ENCODE data around the gene E2F6. TPM values are rescaled to one million over a fixed set of nuclear protein-coding genes. Genes with fewer than 3 reads are reported as not detected.

The E2F6 gene
- total RNA-seq, 1 experiment from 2014 or later, result 21.8 TPM

- WGBS (ENCODE audit: extremely low coverage, insufficient read length, low lambda C conversion rate), result no CpG with 5 or more reads among the region's 12 CpGs
Measured at GRCh38 chr2:11414372-11415124, 51.4 kb downstream of the E2F6 start.

More at GRCh38 chr2:11414372-11415124, 51.4 kb downstream of the E2F6 start:
- Histone ChIP-seq H3K56ac (ENCODE audit: insufficient read length, low read depth, low read length) (no peak overlapping the region), H3K4me2 (ENCODE audit: insufficient read depth, insufficient read length, low read length) (no peak overlapping the region), H4K20me1 (ENCODE audit: control insufficient read depth, insufficient read depth, insufficient read length) (no peaks in the 10 kb centered on the region), H4K5ac (ENCODE audit: insufficient read length, low read depth, low read length) (no peak overlapping the region), H3K9me3 (ENCODE audit: control insufficient read depth, low read depth, low read length) (peaks cover 19% of the 10 kb centered on the region), H3K14ac (ENCODE audit: insufficient read depth, low read length) (no peak overlapping the region), H3K4me1 (ENCODE audit: insufficient read depth, low read length) (no peaks in the 10 kb centered on the region), H3K23ac (ENCODE audit: insufficient read length, low read depth, low read length) (no peak overlapping the region), H3K9ac (ENCODE audit: extremely low read depth, insufficient read length, low read length) (no peak overlapping the region), H3K27ac (ENCODE audit: insufficient read length, low read depth, low read length) (no peak overlapping the region), H3K79me1 (ENCODE audit: insufficient read depth, low read depth, low read length, poor library complexity, severe bottlenecking) (no peaks in the 10 kb centered on the region), H2AK5ac (ENCODE audit: insufficient read length, low read length) (no peak overlapping the region), H2BK15ac (ENCODE audit: low read depth, low read length) (no peak overlapping the region), H3T11ph (ENCODE audit: low read length) (no peak overlapping the region), H4K8ac (replicated peaks; ENCODE audit: insufficient read length, low read depth, low read length) (no peak overlapping the region), H2AFZ (ENCODE audit: low read length) (no peak overlapping the region), H3K23me2 (ENCODE audit: insufficient read length, low read depth, low read length, poor library complexity, severe bottlenecking) (no peaks in the 10 kb centered on the region), H3K18ac (ENCODE audit: insufficient read length, low read depth, low read length) (no peak overlapping the region), H3K4ac (ENCODE audit: low read depth, low read length) (no peak overlapping the region), H2BK5ac (ENCODE audit: insufficient read length, low read length) (no peak overlapping the region), H2BK20ac (ENCODE audit: low read depth, low read length, poor library complexity, severe bottlenecking) (no peak overlapping the region), H3K27me3 (ENCODE audit: insufficient read depth, low read length) (no peaks in the 10 kb centered on the region), H2BK12ac (ENCODE audit: insufficient read length, low read depth, low read length) (no peak overlapping the region), H4K91ac (ENCODE audit: insufficient read length, low read depth, low read length) (no peak overlapping the region), H2BK120ac (ENCODE audit: low read depth, low read length, poor library complexity, severe bottlenecking) (no peak overlapping the region), H3K79me2 (ENCODE audit: insufficient read depth, low read length) (no peaks in the 10 kb centered on the region)
- DNase-seq, result no peak
- H3K27me3 Mint-ChIP-seq (ENCODE audit: low read depth), result peaks cover 2% of the 10 kb centered on the region; the same call in 1 of the 2 replicates
- no peak overlapping the region for H3K4me3 Mint-ChIP-seq
- H3K36me3 Mint-ChIP-seq (ENCODE audit: insufficient read depth in 1 of 3, low read depth in 3 of 3), result peaks cover 13 to 22% (median 15%) of the 10 kb centered on the region in 3 experiments
- peaks cover 25 to 28% of the 10 kb centered on the region in 2 experiments for H3K9me3 Mint-ChIP-seq
- TF ChIP-seq CTCF (conservative IDR thresholded peaks at IDR 0.05), result no peak
- H3K4me1 Mint-ChIP-seq, result no peaks in the 10 kb centered on the region
- no peak overlapping the region for H3K27ac Mint-ChIP-seq

All from H9 (cell line).